Fibroblast of lung (primary cell): ENCODE measurements around the gene MLLT11.

Source experiments
- EZH2 ChIP-seq: IDR thresholded peaks from 2 replicates; pipeline ENCODE4 v1.5.1; 2012; ENCODE audit warnings: low read length, control low read depth, mild to moderate bottlenecking; ENCODE audit errors: missing control alignments
- TF ChIP-seq, protein P1 (sequence below), 2 donors: IDR thresholded peaks in 1 of 2; conservative IDR thresholded peaks in 1 of 2; 1 replicate in 1 of 2; 2 replicates in 1 of 2; pipeline ENCODE4 v1.5.1; 2011 to 2012; ENCODE audit warnings: low read length in 2 of 2, control low read depth in 1 of 2, inconsistent platforms in 1 of 2, low read depth in 1 of 2, mild to moderate bottlenecking in 1 of 2

GRCh38 chr1:151058692-151059091 lies 1.5 kb upstream of the MLLT11 start:
- TF ChIP-seq EZH2 = no peak
- TF ChIP-seq, protein P1, sequence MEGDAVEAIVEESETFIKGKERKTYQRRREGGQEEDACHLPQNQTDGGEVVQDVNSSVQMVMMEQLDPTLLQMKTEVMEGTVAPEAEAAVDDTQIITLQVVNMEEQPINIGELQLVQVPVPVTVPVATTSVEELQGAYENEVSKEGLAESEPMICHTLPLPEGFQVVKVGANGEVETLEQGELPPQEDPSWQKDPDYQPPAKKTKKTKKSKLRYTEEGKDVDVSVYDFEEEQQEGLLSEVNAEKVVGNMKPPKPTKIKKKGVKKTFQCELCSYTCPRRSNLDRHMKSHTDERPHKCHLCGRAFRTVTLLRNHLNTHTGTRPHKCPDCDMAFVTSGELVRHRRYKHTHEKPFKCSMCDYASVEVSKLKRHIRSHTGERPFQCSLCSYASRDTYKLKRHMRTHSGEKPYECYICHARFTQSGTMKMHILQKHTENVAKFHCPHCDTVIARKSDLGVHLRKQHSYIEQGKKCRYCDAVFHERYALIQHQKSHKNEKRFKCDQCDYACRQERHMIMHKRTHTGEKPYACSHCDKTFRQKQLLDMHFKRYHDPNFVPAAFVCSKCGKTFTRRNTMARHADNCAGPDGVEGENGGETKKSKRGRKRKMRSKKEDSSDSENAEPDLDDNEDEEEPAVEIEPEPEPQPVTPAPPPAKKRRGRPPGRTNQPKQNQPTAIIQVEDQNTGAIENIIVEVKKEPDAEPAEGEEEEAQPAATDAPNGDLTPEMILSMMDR (conservative IDR thresholded peaks at IDR 0.05 in 1 of 2, IDR thresholded peaks at IDR 0.05 in 1 of 2; ENCODE audit: low read depth in 1 of 2, low read length in 2 of 2) = no peak
